GM18520 (cell line): ENCODE results near the gene SFXN4.

Source experiments
- ATAC-seq: cut with Tn5 transposase; IDR thresholded peaks from one replicate; pipeline ENCODE4 v1.9.1; 2021; ENCODE audit not compliant: unreplicated experiment

SFXN4 gene, protein sequence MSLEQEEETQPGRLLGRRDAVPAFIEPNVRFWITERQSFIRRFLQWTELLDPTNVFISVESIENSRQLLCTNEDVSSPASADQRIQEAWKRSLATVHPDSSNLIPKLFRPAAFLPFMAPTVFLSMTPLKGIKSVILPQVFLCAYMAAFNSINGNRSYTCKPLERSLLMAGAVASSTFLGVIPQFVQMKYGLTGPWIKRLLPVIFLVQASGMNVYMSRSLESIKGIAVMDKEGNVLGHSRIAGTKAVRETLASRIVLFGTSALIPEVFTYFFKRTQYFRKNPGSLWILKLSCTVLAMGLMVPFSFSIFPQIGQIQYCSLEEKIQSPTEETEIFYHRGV

DNA sequence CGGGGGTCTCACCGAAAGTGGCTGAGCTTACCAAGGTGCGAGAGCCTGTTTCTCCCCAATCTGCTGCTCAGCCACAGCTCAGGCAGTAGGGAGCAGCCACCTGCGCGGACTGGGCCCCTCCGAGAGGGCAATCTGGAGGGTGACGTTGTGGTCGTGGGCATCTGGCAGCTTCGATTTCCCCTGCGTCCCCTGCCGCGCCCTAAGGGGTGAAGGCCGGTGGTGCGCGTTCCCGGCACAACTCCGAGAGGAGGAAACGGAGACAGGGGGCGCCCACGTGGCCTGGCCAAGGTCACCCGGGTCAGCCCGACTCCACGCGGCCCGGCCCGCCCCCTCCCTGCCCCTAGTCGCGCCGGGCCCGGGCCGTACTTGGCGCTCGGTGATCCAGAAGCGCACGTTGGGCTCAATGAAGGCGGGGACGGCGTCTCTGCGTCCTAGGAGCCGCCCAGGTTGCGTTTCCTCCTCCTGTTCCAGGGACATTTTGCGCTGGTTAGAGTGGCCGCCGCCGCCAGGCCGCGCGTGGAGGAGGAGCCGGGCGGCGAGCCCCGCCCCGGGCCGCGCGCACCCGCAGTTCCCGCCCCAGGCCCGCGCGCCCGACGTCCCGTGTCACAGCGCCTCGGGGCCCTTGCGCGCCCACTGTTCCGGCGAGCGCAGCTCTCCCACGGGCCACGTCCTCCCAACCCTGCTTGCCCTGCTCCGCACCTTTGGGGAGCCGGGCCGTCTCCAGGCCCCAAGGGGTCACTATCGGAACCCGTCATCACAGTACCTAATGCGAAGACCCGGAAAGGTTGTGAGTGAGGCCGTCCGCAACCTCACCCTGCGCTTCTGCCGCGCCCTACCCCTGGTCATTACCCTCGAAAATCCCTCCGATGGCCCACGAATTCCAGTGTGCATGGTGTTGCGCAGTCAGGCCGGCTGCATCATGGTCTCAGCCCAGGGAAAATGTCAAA, at the start of gene SFXN4:
Gene SFXN4 (minus strand): TSS at position 544 of the 947 bp plus-strand sequence. CDS start 67 bp downstream, at position 477.
- ATAC-seq = peak; percentile 85

DNA sequence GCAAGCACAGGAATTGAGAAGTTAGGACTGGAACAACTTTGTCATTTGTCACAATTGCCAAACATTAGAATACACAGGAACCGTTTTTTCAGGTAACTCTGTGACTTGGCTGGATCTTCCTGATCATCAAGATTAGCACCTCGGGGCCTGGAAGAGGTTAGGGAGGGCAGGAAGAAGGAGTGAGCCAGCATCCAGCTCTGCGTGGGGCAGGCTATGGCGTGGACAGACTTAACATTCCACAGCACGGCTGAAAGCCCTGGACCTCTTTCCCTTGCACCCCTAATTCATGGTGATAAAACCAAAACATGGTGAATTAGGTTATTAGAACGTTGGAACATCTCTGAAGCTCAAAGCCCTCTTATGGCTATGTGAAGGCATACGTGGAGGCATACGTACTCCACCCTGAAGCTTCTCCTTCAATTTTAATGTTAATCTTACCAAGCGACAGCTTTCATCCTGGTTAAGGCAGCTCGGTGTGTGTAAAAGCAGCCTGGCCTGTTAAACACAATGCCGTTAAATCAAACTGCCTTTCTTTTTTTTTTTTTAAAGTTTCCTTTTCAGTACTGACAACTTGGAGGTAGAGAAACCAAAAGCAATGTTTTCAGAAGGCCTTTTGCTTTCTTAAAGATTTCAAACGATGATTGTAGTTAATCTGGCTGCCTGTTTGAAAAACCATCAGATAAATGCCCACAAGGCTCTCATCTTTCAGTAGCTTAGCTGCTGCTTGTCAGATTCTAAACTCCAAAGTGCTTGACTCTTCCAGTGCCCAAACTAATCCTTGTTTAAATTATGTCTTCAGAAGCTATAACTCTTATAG, 46.3 kb upstream of the SFXN4 start:
- ATAC-seq = no peak

DNA sequence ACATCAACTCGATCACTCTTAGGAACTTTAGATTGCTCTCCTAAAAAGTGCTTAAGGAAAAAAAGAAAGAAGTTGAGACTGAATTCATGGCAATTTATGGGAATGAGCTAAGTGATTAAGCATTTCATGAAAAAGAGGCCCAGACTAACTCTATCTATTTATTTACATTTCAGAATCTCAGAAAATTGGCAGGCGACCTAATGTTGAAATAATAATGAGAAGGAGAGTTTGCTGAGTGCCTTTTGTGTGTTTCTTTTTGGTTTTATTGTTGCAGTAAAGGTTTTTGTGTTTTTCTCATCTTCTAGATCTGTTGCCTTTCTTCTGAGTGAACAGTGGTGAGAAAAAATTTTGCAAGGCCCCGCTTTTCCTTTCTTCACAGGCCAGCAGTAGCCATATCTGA, 45.7 kb upstream of the SFXN4 start:
- no peak for ATAC-seq

DNA sequence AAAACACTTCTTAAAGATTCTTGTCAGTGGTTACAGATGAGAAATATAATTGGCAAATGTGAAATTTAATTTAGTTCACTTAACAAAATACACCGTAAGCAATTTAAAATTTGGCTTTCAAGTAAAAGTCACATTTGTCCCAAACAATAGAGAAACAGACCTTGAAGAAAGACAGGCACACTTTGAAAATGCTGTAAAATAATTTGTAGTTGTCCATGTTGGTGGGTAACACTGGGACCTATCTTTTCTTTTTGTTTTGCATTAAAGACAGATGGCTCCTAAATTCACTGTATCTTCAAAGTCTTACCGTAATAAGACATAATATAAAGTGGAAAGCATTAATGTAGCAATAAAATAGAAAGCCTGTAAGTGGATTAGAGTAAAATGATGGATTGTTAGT, 45.1 kb upstream of the SFXN4 start:
- no peak for ATAC-seq

DNA sequence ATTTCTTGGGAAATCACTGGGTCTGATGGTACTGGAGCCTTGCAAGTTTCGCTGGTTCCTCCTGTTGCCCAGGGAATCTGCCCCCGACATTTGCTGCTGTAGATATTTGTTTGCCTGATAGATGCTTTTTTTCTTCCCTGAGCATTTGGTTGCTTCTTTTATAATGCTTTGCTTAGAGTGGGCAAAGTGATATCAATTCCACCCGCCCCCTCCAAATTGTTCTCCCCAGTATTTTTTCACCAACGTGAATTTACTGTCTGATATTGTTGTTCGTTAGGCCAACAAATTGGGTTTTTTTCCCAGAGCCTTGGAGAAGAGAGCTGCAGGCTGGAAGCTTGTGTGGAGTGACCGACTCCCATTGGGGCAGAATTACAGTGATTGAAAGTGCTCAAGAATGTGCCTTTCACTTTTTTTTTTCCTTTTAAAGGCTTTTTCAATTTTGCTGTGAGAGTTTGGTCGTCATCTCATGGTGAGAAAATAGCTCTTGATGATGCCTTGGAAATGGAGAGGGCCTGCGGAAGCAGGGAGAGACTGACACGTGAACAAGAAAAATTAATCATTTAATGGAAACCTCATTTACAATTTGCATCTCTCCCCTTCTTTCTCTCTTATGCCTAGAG, 44.3 kb upstream of the SFXN4 start:
- no peak for ATAC-seq

DNA sequence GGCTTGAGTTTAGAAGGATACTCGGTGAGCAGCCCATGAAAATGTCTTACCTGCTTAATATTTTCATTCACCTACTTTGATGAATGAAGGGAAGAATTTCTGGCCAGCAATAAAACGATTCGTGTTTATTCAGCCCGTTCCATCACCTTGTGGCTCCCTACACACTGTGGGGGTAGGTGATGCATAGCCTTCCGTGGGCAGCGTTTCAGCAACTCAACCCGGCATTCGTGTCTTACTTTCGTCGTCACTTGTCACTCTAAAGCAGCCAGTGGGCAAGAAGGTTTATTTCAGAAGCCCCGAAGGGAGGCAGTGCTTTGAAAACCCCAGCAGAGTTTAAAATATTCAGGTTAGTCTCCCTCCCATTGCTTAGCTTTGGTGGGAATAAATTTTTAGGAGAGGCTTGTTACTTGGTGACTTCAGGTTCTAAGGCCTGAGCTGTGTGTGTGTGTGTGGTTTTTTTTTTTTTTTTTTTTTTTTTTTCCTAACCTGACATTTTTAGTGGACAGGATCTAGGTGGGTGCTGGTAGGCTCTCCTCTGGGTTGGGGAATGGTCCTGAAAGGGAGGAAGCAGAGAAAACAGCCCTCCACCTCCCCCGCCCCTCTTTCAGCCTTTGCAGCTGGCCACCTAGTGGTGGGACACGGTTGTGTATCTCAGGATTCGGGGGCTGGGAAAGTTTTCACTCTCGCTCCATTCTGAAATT, 43.7 kb upstream of the SFXN4 start:
- no peak for ATAC-seq

DNA sequence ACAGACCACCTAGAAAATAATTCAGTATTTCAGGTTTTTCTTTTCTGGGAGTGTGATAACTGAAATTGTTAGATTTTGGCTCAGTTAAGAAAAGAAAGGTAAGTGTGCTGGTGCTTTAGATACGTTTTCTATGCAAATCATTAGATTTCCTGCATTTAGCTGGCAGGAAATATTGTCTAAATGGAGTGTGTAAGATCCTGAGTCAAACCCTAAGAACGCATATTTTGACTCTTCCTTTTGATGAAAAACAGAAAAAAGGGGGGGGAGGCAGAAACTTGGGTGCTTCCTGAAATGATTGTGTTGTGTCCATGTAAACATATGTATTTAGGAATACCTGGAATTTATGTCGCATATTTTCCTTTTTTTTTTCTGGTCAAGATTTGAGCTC, 43.0 kb upstream of the SFXN4 start:
- no peak for ATAC-seq

DNA sequence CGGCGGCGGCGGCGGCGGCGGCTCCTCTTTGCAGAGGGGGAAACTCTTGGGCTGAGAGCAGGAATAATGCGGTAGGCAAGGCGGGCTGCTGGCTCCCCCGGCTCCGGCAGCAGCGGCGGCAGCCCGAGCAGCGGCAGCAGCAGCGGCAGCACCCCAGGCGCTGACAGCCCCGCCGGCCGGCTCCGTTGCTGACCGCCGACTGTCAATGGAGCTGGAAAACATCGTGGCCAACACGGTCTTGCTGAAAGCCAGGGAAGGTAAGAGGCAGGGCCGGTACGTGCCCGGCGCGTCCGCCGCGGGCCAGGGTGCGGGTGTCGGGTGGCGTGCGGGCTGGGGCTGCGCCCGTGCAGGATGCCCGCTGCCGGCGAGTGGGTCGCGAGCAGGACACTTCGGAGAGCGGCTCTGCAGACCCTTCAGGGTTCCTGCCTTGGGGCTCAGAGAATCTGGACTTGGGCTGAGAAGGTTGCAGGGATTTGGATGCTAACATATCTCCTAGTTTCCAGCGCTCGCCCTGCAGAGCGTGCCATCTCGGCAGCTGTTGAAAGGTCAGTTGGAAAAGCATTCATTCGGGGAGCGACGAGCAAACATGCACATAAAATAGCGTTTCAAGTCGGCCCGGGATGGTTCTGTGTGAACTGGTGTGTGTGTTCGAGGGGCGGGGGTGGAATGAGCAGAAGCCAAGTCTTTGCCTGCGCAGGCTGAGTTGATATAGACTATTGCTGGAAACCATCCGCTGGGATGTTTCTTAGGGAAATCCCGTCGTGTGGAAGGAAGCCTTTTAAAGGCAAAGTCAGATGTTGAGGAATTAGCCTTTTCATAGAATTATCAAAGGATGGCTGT, 42.4 kb upstream of the SFXN4 start:
- no peak for ATAC-seq

DNA sequence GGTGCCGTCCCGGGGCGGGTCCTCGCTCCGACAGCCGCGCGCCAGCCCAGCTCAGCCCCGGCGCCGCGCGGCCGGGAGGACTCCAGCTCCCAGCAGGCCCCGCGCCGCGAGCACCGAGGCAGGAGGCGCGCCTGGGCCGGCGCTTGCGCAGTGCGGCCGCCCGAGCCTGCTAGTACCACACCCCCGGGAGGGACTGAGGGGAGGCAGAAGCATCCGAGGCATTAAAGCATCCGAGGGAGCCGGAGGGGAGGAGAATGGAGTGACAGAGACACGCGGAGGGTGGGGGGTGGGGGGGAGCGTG, 41.8 kb upstream of the SFXN4 start, which contains the start of gene GRK5:
Gene GRK5 (plus strand): TSS at position 206 of the 301 bp plus-strand sequence. CDS start 347 bp downstream, outside the sequence.
- ATAC-seq = peak; percentile 71

DNA sequence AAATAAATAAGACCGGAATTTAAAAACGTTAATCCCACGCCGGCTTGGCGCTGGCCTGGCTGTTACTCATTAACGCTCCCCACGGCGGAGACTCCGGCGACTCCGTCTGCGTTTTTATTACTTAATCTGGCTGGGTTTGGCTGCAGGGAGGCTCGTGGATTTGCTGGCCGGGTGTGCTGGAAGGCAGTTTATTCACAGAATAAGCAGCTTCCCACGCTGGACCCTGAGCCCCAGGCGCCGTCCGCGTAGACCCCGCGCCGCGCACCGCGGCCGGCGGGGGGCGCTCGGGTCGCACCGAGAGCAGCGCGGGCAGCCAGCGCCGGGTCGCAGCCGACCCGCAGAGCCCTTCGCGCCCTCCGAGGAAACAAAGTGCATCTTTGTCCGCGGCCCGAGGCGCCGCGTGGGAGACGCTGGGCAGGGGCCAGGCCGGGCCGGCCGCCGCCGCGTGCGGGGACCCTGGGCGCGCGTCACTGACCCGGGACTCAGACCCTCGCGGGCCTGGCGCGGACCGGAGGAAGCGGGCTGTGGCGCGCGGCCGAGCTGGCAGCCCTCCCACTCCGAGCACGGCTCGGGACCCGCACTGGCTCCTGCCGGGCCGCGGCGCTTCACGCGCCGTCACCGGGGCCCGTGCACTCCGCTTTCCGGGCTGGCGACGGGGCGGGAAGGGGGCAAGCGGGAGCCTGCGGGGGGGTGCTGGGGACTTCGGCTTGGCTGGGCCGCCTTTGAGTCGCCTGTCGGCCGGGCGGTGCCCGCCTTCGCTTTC, 41.3 kb upstream of the SFXN4 start:
- ATAC-seq = peak; percentile 39

DNA sequence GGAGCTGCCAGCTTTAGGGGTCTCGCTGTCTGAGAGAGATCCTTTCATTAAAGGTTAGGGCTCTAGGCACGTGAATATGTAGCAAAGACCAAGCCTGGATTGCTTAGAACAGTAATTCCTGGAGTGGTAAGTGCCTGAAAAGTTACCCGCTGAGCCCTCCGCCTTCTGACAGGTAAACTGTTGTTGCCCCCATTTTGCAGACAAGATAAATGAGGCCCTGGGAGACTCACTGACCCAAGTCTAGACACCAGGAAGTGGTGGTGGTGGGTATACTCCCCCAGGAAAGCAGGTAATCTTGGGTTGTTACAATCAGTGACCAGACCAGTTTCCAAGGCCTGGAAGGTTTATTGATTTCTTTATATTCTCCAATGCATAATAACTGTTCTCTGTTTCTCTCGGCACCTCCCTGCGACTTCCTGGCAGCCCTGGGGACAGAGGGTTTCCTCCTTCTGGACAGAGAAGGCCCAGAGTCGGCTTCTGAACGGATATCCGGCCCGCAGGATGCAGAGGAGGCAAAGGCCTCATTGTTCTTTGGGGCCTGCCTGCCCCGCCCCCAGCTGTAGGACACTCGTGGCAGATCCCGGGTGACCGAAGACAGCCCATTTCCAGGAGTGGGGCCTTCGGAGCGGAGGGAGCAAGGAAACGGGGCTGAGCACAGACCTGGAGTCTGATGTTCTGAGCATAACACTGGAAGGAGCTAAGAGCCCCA, 40.5 kb upstream of the SFXN4 start:
- ATAC-seq = no peak

DNA sequence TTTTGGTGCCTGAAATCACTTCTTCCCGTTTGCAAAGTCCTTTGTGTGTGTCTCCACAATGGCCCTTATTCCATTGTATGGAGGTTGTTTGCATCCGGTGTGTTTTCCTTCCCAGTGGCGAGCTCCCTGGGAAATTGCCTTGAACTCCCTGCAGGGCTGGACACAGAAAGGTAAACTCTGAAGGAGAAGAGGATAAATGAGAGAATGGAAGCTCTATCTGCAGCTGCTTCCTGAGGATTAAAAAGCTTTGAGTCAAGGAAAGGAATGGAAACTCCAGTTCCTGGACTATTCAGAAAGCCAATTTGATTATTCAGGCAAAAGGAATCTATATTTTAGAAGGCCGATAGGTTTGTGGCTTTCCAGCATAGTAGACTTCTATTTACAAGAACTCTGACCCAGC, 37.5 kb upstream of the SFXN4 start:
- ATAC-seq = no peak

DNA sequence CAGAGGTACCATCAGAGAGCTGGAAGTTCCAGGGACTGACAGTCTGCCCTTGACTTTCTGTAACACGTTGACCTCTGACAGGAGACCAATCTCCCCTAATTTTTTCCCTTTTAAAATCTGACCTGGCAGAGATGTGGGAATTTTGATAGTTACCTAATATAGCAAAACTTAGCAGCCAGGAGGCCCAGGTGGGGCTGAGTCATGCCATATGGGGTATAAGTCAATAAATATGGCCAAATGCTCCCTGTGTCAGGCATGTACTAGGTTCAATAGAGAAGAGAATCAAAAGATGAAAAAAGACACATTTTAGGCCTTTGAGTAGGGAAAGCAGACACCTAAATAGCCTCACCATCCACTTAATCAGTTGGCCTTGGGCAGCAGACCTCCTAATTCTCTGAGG, 35.7 kb upstream of the SFXN4 start:
- ATAC-seq = no peak

DNA sequence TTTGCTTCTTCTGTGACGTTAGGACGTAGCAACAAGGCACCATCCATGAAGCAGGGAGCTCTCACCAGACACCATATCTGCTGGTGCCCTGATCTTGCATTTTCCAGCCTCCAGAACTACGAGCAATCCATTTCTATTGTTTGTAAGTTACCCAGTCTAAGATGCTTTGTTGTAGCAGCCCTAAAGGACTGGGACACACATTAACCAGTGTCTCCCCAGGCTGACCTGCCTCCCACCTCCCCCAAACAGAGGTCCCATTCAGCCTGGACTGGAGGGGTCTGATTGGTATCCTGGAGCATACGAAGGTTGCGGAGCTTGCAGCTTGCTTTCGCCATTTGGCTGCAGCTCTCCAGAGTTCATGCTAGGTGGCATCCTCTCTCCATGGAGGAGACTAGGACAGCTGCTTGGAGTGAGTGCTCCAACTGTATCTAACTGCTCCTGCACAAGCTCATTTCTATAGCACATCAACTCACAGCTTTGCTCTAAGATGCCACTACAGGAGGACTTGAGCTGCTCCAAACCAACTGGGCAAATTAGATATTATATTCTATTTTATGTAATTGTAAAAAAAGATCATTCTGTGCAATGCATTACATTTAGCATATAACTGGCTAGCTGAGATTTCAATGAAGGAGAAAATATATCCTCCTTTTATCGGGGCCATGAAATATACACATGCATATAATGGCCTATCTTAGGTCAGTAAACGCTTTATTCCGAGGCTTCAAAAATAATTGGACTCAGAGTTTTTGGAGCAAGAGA, 33.9 kb upstream of the SFXN4 start:
- no peak for ATAC-seq

DNA sequence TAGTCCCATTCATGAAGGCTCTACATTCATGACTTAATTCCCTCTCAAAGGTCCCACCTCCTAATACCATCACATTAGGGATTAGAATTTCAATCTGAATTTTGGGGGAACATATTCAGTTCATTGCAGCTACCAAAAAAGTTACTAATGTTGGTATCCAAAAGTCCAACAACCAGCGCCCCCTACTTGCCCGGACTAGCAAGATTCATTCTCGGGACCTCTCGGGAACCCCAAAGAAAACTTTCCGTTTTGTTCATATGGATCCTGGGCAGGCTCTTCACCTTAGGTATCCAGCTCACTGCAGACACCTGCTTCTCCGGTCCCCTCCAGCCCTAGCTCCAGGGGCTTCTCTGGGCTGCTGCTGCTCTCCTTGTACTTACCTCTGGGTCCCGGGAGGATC, 32.9 kb upstream of the SFXN4 start:
- ATAC-seq = no peak

DNA sequence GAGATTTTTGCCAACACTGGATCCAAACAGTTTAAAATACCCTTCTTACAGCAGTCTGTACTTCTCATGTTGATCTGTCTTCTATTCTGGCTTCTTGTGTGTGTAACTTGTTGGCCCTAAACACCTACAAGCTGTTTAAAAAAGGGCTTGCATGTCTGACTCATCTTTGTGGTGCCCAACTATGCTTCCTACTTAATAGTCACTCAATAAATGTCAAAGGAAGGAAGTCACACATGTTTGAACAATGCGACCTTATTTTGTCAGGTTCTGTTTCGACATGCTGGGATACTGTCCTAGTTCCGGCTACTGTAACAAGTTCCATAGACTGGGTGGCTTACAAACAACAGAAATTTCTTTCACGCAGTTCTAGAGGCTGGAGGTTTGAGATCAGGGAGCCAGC, 32.4 kb upstream of the SFXN4 start:
- ATAC-seq = no peak

DNA sequence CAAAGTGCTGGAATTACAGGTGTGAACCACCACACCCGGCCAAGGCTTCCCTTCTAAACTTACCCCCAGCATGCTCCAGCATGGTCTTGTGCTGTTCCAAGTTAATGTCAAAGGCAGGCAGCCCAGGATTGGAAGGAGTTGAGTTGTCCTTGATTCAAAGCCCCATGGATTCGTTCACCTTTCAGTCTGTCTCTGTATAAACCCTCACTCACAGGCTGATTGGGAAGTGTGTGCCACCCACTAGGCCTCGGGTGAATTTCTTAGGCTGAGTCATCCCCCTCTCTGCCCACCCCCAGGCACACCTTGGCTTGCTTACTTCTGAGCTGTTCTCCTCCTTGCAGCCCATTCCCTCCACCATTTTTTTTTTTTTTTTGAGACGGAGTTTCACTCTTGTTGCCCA, 26.4 kb upstream of the SFXN4 start:
- ATAC-seq = no peak
